ENCODE data around the gene KCNJ14.
"Not testable (repeated sequence)": the region's sequence is repeated elsewhere in the genome, so short reads cannot be mapped to it uniquely, and the experiment has no call there.

Gene KCNJ14

DNA sequence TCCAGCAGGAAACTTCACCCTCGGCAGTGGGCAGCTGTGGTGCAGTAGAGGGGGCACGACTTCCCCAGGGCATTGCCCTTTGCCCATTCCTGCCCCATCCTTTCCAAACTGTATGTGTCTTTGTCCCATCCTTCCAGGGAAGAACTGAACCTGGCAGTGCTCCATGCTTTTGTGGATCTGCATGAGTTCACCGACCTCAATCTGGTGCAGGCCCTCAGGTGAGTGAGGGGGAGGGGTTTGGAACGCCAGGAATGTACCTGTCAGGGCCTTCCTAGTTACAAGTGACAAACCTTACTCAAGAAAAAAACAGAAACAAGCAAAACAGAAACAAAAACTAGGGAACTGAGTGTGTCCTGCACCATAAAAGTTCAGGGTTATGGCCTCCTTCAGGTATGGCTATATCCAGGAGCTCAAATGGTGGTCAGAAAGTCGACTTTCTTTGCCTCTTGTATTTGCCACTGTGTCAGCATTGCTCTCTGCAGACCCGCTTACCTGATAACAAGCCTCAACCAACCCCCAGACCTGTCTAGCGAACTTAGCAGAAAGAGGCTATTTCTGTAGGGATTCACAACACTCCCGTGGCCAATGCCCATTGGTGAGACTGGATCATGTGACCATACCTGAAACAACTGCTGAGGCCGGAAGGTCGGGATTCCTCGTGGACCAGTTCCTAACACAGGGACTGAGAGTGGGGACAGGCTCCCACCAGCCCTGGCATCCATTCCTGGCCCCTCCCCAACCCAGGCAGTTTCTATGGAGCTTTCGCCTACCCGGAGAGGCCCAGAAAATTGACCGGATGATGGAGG lies 18.0 kb downstream of the KCNJ14 start:
- DNase-seq, result no peak

DNA sequence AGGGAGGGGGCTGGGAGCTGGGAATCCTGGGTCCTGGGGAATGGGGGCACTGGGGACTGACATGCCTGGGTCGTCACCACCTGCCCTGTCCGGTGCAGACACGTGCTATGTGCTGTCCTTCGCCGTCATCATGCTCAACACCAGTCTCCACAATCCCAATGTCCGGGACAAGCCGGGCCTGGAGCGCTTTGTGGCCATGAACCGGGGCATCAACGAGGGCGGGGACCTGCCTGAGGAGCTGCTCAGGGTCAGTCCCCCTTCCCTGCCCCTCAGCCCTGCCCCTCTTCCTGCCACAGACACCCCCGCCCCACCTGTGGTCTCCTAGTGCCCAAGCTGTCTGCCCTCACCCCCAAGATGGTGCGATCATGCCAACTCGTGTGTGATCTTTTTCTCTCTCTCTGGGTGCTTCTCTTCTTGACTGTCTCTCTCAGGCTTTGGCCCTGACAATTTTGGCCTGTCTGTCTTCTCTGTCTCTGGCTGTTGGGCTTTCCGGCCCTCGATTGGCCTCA lies 18.8 kb downstream of the KCNJ14 start:
- DNase-seq, result no peak

DNA sequence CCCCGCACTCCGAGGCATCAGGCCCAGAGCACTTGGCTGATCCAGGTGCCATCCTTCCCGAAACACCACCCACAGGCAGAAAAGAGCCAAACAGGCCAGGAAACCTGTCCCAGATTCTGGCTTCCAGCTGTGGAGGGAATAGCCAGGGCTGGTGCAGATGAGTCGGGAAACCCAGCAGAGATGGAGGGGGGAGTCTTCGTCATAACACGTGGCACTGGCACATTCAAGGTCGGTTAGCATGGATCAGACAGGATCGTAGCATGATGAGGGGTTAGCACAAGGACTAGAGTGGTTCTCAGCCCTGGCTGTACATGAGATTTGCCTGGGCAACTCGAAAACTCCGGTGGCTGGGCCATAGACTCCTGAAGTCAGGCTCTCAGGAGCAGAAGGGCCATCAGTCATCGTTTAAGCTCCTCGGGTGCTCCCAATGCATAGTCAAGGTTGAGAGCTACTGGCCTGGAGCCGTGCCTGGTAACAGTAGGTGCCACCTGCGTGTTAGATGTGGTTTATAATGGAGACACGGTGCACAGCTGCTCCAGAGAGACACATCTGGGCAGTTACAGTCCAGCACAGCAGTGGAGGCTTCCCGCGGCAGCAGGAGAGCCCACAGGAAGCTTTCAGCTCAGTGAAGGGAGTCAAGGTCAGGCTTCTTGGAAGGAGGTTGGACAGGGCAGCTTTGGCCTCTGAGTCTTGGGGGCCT lies 20.1 kb downstream of the KCNJ14 start:
- no peak for DNase-seq

DNA sequence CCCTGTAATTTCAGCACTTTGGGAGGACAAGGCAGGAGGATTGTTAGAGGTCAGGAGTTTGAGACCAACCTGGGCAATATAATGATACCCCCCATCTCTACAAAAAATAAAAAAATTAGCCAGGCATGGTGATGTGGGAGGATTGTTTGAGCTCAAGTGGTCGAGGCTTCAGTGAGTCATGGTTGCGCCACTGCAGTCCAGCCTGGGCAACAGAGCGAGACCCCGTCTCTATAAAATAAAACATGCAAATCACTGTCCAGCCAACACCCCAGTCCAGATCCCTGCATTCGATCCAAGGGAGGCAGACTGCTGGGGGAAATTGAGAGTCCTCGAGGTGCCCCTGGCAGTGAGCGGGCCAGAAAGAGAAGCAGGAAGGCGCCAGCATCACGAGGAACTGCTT lies 20.8 kb downstream of the KCNJ14 start:
- DNase-seq, result no peak

- DNase-seq, result no peak
Observed at GRCh38 chr19:48477067-48477685, 21.8 kb downstream of the KCNJ14 start.

GRCh38 chr19:48477698-48478338 lies 22.4 kb downstream of the KCNJ14 start:
- no peak for DNase-seq

DNA sequence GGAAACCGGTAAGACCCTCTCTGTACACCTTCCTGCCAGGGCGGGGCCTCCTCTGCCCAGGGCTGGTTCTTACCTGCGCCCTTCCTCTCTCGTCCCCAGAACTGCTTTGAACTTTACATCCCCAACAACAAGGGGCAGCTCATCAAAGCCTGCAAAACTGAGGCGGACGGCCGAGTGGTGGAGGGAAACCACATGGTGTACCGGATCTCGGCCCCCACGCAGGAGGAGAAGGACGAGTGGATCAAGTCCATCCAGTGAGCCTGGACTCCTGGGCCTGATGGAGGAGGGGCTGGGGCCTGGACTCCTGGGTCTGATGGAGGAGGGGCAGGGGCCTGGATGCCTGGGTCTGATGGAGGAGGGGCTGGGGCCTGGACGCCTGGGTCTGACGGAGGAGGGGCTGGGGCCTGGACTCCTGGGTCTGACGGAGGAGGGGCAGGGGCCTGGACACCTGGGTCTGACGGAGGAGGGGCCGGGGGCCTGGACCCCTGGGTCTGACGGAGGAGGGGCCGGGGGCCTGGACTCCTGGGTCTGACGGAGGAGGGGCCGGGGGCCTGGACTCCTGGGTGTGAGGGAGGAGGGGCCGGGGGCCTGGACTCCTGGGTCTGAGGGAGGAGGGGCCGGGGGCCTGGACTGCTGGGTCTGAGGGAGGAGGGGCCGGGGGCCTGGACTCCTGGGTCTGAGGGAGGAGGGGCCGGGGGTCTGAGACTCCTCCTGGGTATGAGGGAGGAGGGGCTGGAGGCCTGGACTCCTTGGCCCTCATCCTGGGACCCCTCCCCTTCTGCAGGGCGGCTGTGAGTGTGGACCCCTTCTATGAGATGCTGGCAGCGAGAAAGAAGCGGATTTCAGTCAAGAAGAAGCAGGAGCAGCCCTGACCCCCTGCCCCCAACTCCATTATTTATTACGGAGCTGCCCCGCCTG lies 23.2 kb downstream of the KCNJ14 start:
- DNase-seq, result no peak

DNA sequence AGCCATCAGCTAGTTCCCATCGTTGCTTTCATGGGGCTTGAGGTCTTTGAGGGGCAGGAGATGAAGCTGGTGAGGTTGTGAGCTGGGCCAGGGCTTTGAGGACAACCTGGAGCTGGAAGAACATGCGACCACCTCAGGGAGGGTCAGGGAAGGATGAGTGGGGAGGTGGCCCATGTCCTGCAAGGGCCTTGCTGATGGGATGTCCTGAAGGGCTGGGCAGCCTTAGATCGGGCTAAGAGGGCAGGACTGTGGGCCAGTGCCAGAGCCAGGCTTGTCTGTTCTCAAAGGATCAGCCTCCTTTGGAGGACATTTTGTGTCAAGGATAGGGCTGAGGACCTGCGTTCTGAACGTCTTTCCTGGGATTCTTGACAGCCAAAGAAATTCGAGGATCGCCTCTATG lies 24.3 kb downstream of the KCNJ14 start:
- no peak for DNase-seq

GRCh38 chr19:48480183-48480557 lies 24.8 kb downstream of the KCNJ14 start:
- DNase-seq, result no peak

- DNase-seq, result no peak
Observed at GRCh38 chr19:48480558-48481500, 25.5 kb downstream of the KCNJ14 start.

GRCh38 chr19:48481846-48482639 lies 26.7 kb downstream of the KCNJ14 start:
- DNase-seq, result no peak

DNA sequence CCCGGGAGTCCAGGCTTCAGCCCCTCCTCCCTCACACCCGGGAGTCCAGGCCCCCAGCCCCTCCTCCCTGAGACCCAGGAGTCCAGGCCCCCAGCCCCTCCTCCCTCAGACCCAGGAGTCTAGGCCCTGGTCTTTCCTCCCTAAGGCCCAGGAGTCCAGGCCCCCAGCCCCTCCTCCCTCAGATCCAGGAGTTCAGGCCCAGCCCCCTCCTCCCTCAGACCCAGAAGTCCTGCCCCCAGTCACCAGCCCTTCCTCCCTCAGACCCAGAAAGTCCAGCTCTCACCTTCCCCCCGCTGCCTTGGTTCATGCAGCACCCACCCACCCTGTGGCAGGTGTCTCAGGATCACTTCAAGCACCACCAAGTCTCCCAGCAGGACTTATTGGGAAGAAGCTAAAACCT lies 27.9 kb downstream of the KCNJ14 start:
- no peak for DNase-seq

DNA sequence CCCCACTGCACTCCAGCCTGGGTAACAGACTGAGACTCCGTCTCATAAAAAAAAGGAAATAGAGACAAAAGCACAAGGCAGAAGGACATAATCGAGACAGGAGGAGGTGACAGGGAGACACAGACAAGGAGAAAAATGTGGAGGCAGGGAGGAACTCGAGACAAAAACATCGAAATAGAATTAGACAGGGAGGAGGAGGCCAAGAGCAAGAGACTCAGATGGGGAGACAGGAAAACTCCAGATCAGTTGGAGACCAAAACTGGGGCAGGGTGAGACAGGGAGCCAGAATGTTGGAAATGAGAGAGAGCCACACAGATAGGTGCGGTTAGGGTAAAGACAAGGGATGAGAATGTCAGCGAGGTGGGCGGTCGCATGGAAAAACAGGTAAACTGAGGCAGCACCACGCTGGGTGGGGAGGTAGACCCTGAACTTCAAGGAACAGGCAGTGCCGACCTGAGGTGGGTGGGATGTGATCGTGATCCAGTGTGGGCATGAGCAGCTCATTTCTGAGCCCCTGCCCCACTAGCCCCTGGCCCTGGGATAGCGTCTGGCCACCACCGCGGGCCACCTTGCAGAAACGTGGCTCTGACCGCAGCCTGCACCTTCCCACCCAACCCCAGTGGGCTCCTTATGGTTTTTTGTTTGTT lies 29.0 kb downstream of the KCNJ14 start:
- DNase-seq, result no peak

DNA sequence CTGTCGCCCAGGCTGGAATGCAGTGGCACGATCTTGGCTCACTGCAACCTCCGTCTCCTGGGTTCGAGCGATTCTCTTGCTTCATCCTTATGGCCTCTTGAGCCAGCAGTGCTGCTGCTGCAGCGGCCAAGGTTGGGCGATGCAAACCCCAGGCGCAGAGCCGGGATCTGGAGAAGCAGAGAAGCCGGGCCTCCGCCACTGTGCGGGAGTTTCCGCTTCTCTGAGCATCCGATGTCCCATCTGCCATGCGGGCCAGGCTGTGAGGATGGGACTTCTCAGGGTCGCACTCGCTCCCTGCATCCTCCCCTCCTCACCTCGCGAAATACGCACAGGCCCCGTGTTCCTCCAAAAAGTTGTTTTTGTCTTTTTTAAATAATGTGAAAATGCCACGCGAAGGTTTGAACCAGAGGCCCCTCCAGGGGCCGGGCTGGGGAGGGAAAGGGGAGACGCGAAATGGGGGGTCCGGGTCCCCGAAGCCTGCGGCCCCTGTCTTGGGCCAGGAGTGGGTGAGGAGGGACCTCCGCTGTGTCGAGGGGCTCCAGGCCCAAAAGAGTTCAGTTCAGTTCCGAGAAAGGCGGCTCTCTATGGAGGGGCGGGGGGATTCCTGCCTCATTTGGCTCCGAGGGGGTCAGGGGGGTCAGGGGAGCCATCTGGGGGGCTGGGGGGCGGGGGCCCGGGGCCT lies 29.7 kb downstream of the KCNJ14 start:
- DNase-seq, result no peak

DNA sequence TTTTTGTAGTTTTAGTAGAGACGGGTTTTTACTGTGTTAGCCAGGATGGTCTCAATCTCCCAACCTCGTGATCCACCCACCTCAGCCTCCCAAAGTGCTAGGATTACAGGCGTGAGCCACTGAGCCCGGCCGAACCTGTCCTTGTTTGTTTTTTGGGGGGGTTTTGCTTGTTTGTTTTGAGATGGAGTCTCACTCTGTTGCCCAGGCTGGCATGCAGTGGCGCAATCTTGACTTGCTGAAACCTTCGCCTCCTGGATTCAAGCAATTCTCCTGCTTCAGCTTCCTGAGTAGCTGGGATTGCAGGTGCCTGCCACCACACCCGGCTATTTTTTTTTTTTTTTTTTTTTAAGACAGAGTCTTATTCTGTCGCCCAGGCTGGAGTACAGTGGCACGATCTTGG lies 31.3 kb downstream of the KCNJ14 start:
- not testable (repeated sequence) for DNase-seq

DNA sequence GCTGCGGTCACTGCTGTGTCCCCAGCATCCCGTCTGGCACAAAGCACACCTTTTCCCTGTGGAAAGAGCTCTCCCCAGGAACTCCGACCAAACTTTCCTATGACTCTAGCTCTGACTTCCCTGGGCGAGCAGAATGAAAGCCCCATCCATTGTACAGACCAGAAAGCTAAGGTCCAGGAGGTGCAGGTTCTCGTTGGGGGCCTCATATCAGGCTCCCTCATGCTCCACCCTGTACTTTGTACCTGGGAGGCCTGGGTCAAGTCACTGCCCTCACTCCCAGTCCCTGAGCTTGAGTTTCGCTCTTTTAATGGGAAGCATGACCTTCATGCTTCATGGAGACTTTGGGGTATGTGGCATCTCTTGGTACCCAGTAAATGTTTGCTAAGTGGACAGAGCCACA lies 32.2 kb downstream of the KCNJ14 start:
- DNase-seq, result no peak

DNA sequence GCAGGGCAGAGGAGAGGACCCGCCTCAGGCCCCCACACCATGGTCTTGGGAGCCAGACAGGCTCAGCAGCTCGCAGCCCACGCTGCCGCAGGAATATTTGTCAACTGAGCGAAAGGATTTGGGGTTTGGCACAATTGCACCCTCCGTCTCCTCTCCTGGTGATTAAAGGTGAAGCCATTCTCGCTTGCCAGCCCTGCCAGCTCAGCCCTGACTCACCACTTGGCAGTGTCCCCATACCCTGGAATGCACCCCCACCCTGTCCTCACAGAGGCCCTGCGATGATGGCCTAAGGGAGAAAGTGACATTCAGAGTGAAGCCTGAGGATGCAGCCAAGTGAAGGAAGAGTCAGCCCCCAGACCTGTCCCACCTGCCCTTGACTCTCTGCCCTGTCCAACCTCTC lies 32.6 kb downstream of the KCNJ14 start:
- no peak for DNase-seq

GRCh38 chr19:48488478-48488877 lies 33.1 kb downstream of the KCNJ14 start:
- DNase-seq, result not testable (repeated sequence)

GRCh38 chr19:48489608-48490216 lies 34.3 kb downstream of the KCNJ14 start:
- DNase-seq, result peak; percentile 73

Data from NCI-H510A treated with DMSO at 0.1 percent for 48 hours (cell line).